GM12878 (cell line): Measurements from ENCODE around the gene CNGB1. TPM values are rescaled to one million over a fixed set of nuclear protein-coding genes. Genes with fewer than 3 reads are reported as not detected.

Experiments used
- ATAC-seq: fragments of 200-7000 bp; cut with Tn5 transposase; 3 replicates; pipeline ENCODE4 v1.9.1; 2020; ENCODE audit warnings: mild to moderate bottlenecking, moderate library complexity
- BruUV-seq: library from RNA; stranded (reverse); fragments of 400-500 nt; replicated peaks from 2 replicates; lab custom pipeline; 2021; lab: Mats Ljungman, UMichigan
- CTCF ChIA-PET: fragments of 300-600 bp; sonication (Branson Sonifier 250); formaldehyde crosslinking; extraction: SDS; loops from one replicate; lab custom pipeline; 2021; ENCODE audit warnings: inconsistent platforms; lab: Yijun Ruan, JAX
- POLR2A ChIA-PET: fragments of 350-600 bp; formaldehyde crosslinking; extraction: SDS; loops from one replicate; lab custom pipeline; 2021; ENCODE audit warnings: inconsistent platforms; lab: Charles Lee
- RAD21 ChIA-PET: fragments of 300-600 bp; sonication (Branson Sonifier 250); formaldehyde crosslinking; loops from one replicate; lab custom pipeline; 2023; ENCODE audit warnings: antibody characterized with exemption; ENCODE audit not compliant: unreplicated experiment; lab: Charles Lee
- SMC1A ChIA-PET: fragments of 300-600 bp; sonication (Branson Sonifier 250); formaldehyde crosslinking; loops from one replicate; lab custom pipeline; 2023; ENCODE audit not compliant: unreplicated experiment, uncharacterized antibody; lab: Charles Lee
- DNase-seq: peaks from one replicate; pipeline ENCODE4 v3.0.0-alpha.2; 2011; ENCODE audit warnings: low read depth, low spot score
- FAIRE-seq: peaks from 3 replicates; lab custom pipeline; 2011; peaks lifted over from hg19 to GRCh38; lab: Jason Lieb, UNC
- H2AFZ ChIP-seq: 2 replicates; pipeline ENCODE4 v1.6.0; 2011; ENCODE audit warnings: low read depth, low read length, control low read depth; ENCODE audit not compliant: control insufficient read depth
- H3K27ac ChIP-seq: 2 replicates; pipeline ENCODE4 v1.5.1; 2011; ENCODE audit warnings: control low read depth; ENCODE audit not compliant: control insufficient read depth, insufficient read depth
- H3K27me3 ChIP-seq, 2 experiments: replicated peaks in 1 of 2; 2 replicates each; pipeline versions ENCODE4 v1.6.0 to v1.6.1; 2011; ENCODE audit warnings: low read length in 1 of 2; ENCODE audit not compliant: control insufficient read depth in 2 of 2, insufficient read depth in 2 of 2
- H3K36me3 ChIP-seq, 2 experiments: 2 replicates each; pipeline ENCODE4 v1.5.1; 2011; ENCODE audit warnings: low read length in 1 of 2; ENCODE audit not compliant: control insufficient read depth in 2 of 2, insufficient read depth in 2 of 2
- H3K4me1 ChIP-seq: 2 replicates; pipeline ENCODE4 v1.6.1; 2011; ENCODE audit warnings: mild to moderate bottlenecking, low read length, moderate library complexity, mixed read lengths; ENCODE audit not compliant: control insufficient read depth, insufficient read depth
- H3K4me2 ChIP-seq: 2 replicates; pipeline ENCODE4 v1.6.0; 2011; ENCODE audit warnings: control low read depth; ENCODE audit not compliant: control insufficient read depth, insufficient read depth
- H3K4me3 ChIP-seq: fragments of 200-600 bp; sonication (generic); 2 replicates; pipeline ENCODE4 v1.5.1; 2016
- H3K79me2 ChIP-seq: 2 replicates; pipeline ENCODE4 v1.6.0; 2011; ENCODE audit warnings: low read length; ENCODE audit not compliant: control insufficient read depth, insufficient read depth
- H3K9ac ChIP-seq: 2 replicates; pipeline ENCODE4 v1.8.0; 2011; ENCODE audit warnings: low read length, control low read depth, mixed read lengths; ENCODE audit not compliant: control insufficient read depth, insufficient read depth
- H3K9me3 ChIP-seq: replicated peaks from 3 replicates; pipeline ENCODE4 v1.5.1; 2011; ENCODE audit warnings: mild to moderate bottlenecking, low read length; ENCODE audit not compliant: control insufficient read depth, insufficient read depth
- H4K20me1 ChIP-seq: 2 replicates; pipeline ENCODE4 v1.6.0; 2011; ENCODE audit not compliant: control insufficient read depth, insufficient read depth
- BCL11A ChIP-seq: IDR thresholded peaks from 2 replicates; pipeline ENCODE4 v1.6.1; 2011; ENCODE audit warnings: low read depth, low read length
- CEBPZ ChIP-seq: fragments of 150-350 bp; IDR thresholded peaks from 2 replicates; pipeline ENCODE4 v1.6.1; 2016; ENCODE audit warnings: low read depth, low read length
- CHD1 ChIP-seq: IDR thresholded peaks from 2 replicates; pipeline ENCODE4 v1.6.1; 2012; ENCODE audit warnings: low read depth, low read length, improper control_type of control experiment
- E2F4 ChIP-seq: IDR thresholded peaks from 2 replicates; pipeline ENCODE4 v1.6.1; 2012; ENCODE audit warnings: low read depth, low read length, improper control_type of control experiment
- EGR1 ChIP-seq, 2 experiments: IDR thresholded peaks; 1 replicate in 1 of 2; 2 replicates in 1 of 2; pipeline ENCODE4 v1.6.1; 2011 to 2012; ENCODE audit warnings: low read depth in 2 of 2, low read length in 2 of 2, borderline replicate concordance in 1 of 2, mild to moderate bottlenecking in 1 of 2, moderate library complexity in 1 of 2
- GATAD2B ChIP-seq: fragments of 450-650 bp; conservative IDR thresholded peaks from 2 replicates; pipeline ENCODE4 v1.6.1; 2017; ENCODE audit warnings: low read depth, mild to moderate bottlenecking, moderate library complexity
- IRF3 ChIP-seq: fragments of 450-650 bp; IDR thresholded peaks from 2 replicates; pipeline ENCODE4 v1.6.1; 2014; ENCODE audit warnings: mild to moderate bottlenecking
- JUNB ChIP-seq: IDR thresholded peaks from 2 replicates; pipeline ENCODE4 v1.6.1; 2016; ENCODE audit warnings: antibody characterized with exemption, mild to moderate bottlenecking
- LARP7 ChIP-seq: fragments of 450-650 bp; IDR thresholded peaks from 2 replicates; pipeline ENCODE4 v1.6.1; 2017; ENCODE audit warnings: mild to moderate bottlenecking
- POLR2A ChIP-seq: IDR thresholded peaks from 2 replicates; pipeline ENCODE4 v1.6.1; 2011; ENCODE audit warnings: low read depth, mild to moderate bottlenecking, low read length
- POLR2AphosphoS5 ChIP-seq: IDR thresholded peaks from 2 replicates; pipeline ENCODE4 v1.6.1; 2011; ENCODE audit warnings: mild to moderate bottlenecking, low read length, inconsistent platforms
- RAD51 ChIP-seq: fragments of 450-650 bp; IDR thresholded peaks from 2 replicates; pipeline ENCODE4 v1.6.1; 2016; ENCODE audit warnings: moderate library complexity, mild to moderate bottlenecking, inconsistent platforms
- SMAD5 ChIP-seq: IDR thresholded peaks from 2 replicates; pipeline ENCODE4 v1.6.1; 2016; ENCODE audit warnings: antibody characterized with exemption, low read depth
- SMARCA5 ChIP-seq: fragments of 450-650 bp; IDR thresholded peaks from 2 replicates; pipeline ENCODE4 v1.6.1; 2017; ENCODE audit warnings: mild to moderate bottlenecking
- STAT3 ChIP-seq: IDR thresholded peaks from 2 replicates; pipeline ENCODE4 v1.6.1; 2011; ENCODE audit warnings: low read depth, low read length, improper control_type of control experiment
- TAF1 ChIP-seq: IDR thresholded peaks from 2 replicates; pipeline ENCODE4 v1.6.1; 2011; ENCODE audit warnings: mild to moderate bottlenecking, low read depth, low read length, borderline replicate concordance
- TARDBP ChIP-seq: IDR thresholded peaks from 2 replicates; pipeline ENCODE4 v1.6.1; 2016; ENCODE audit warnings: borderline replicate concordance
- TBL1XR1 ChIP-seq: IDR thresholded peaks from 2 replicates; pipeline ENCODE4 v1.6.1; 2012; ENCODE audit warnings: low read depth, low read length, improper control_type of control experiment
- TCF12 ChIP-seq: IDR thresholded peaks from 2 replicates; pipeline ENCODE4 v1.6.1; 2011; ENCODE audit warnings: low read depth, mild to moderate bottlenecking, low read length
- TCF3 ChIP-seq: IDR thresholded peaks from 2 replicates; pipeline ENCODE4 v1.6.1; 2012; ENCODE audit warnings: low read depth, mild to moderate bottlenecking, low read length, borderline replicate concordance; ENCODE audit not compliant: insufficient read depth
- WGBS: methylation state at CpG from one replicate; pipeline ENCODE4 v1.1.6; 2016; ENCODE audit warnings: low lambda C conversion rate; ENCODE audit not compliant: insufficient replicate concordance, insufficient coverage; ENCODE audit errors: missing lambda C conversion rate; 5-methylcytosine and 5-hydroxymethylcytosine counted together
- in situ Hi-C: fragments of 300-500 bp; cut with MboI; formaldehyde crosslinking; loops from 9 replicates; pipeline ENCODE4 v1.14.3; 2018; ENCODE audit warnings: mixed read lengths
- intact Hi-C: fragments of 100-400 bp; cut with micrococcal nuclease; formaldehyde crosslinking; loops from one replicate; pipeline ENCODE4 v1.14.2; 2022; ENCODE audit not compliant: unreplicated experiment
- polyA plus RNA-seq, 11 experiments: library from polyadenylated mRNA; depleted of rRNA in 4 of 11; unstranded in 6 of 11; stranded (reverse) in 5 of 11; fragments of >200 nt; fragmentation: Nextera tagmentation in 4 of 11; fragmentation: Illumina TruSeq in 1 of 11; extraction: Ambion mirVana in 4 of 11; extraction: Trizol in 1 of 11; gene quantifications; 1 replicate in 1 of 11; 2 replicates in 10 of 11; pipeline versions ENCODE4 v1.2.1 to v1.2.3, GENCODE V29; 2011 to 2016; ENCODE audit warnings: inconsistent platforms in 2 of 11, missing spikeins in 2 of 11, low read depth in 1 of 11
- total RNA-seq, 4 experiments: library from RNA; depleted of rRNA in 3 of 4; stranded (reverse); fragments of >200 nt in 3 of 4; fragmentation: Illumina TruSeq in 1 of 4; extraction: Trizol in 1 of 4; gene quantifications; 2 replicates each; pipeline versions ENCODE4 v1.2.1 to v1.2.3, GENCODE V29; 2013 to 2021

Gene CNGB1
- total and polyA plus RNA-seq, 10 of the 15 experiments (the other 5 are each of a cell fraction or from before 2014, with no cell fraction given): 0.03 TPM; not detected in 9

- Histone ChIP-seq H2AFZ (peak within 1 kb of the TSS; percentile 94), H3K27ac (peak within 1 kb of the TSS; percentile 78), H3K4me2 (peak within 1 kb of the TSS; percentile 98), H3K9ac (peak within 1 kb of the TSS; percentile 74), H3K9me3 (no peaks in the 10 kb centered on the region), H3K27me3 (no peaks in the 10 kb centered on the region), H3K4me3 (peak within 1 kb of the TSS; percentile 98), H3K4me1 (peaks cover 13% of the 10 kb centered on the region), H3K36me3 (no peaks in the 10 kb centered on the region; a peak in 1 of 4 replicates), H3K79me2 (peaks cover 12% of the 10 kb centered on the region), H4K20me1 (no peaks in the 10 kb centered on the region)
- no peak for FAIRE-seq
- DNase-seq: no peak
- ChIA-PET CTCF (interaction anchor here (1.0 to 3.8 kb wide), 7 partner anchors 21 to 421 kb away, joined by 3 to 20 read pairs (median 4); no protein-coding TSS in a partner anchor), RAD21 (interaction anchor here (1.1 to 2.3 kb wide), 4 partner anchors 94 to 127 kb away, joined by 3 to 5 read pairs (median 4); no protein-coding TSS in a partner anchor), SMC1A (interaction anchor here (0.8 to 2.3 kb wide), 3 partner anchors 94 to 121 kb away, joined by 3 to 9 read pairs (median 4); no protein-coding TSS in a partner anchor), POLR2A (interaction anchor here (0.5 to 0.6 kb wide), 2 partner anchors 18 to 79 kb away, joined by 4 read pairs; no protein-coding TSS in a partner anchor)
- intact Hi-C loops: loop anchor here (5.0 kb wide), 1 partner anchor 408 kb away; no protein-coding TSS in a partner anchor
- ATAC-seq: peak; percentile 7
- BruUV-seq: no TSS peak
- in situ Hi-C loops: loop anchor here (5.0 to 10.0 kb wide), 3 partner anchors 103 to 415 kb away; no protein-coding TSS in a partner anchor
- 2% methylated on average over 35 of the region's 95 CpGs for WGBS
- TF ChIP-seq RAD51: no peak
- TF ChIP-seq E2F4: no peak
- TF ChIP-seq IRF3: no peak
- TF ChIP-seq SMAD5: no peak
- TF ChIP-seq EGR1 (IDR thresholded peaks at IDR 0.05; ENCODE audit: borderline replicate concordance in 1 of 2, low read depth in 2 of 2, low read length in 2 of 2): peak in 1 of 2 experiments; percentile 10; a peak in 1 of 3 replicates
- peak; percentile 39; the same call in 1 of the 2 replicates for TF ChIP-seq TAF1
- TF ChIP-seq TCF3: no peak
- TF ChIP-seq TBL1XR1: no peak
- 0 out of 2 replicates have a peak, but pooled peaks have one; percentile 38 for TF ChIP-seq CHD1
- TF ChIP-seq SMARCA5: peak; percentile 87; the same call in 1 of the 2 replicates
- TF ChIP-seq POLR2A: peak; percentile 16; the same call in 1 of the 2 replicates
- no peak for TF ChIP-seq BCL11A
- TF ChIP-seq STAT3: no peak
- TF ChIP-seq TARDBP: no peak
- peak; percentile 84; the same call in 1 of the 2 replicates for TF ChIP-seq GATAD2B
- no peak for TF ChIP-seq CEBPZ
- TF ChIP-seq POLR2AphosphoS5: no peak
- TF ChIP-seq TCF12: 0 out of 2 replicates have a peak, but pooled peaks have one; percentile 34
- TF ChIP-seq LARP7: peak; percentile 87
- no peak for TF ChIP-seq JUNB
Measured at GRCh38 chr16:57999971-58000705, 29.2 kb upstream of the CNGB1 start, which contains the start of gene ZNF319. Gene ZNF319 (minus strand): TSS chr16:58000672. CDS start chr16:57998265, 2,407 bp downstream.
